AG04449 (cell line): ENCODE results near the gene CDIP1.

Experiments
- CTCF ChIA-PET: fragments of 350-600 bp; formaldehyde crosslinking; extraction: SDS; loops from one replicate; lab custom pipeline; 2021; ENCODE audit warnings: antibody characterized with exemption; lab: Yijun Ruan, JAX
- POLR2A ChIA-PET: fragments of 400-600, 350-600 bp; formaldehyde crosslinking; extraction: SDS; loops from one replicate; lab custom pipeline; 2020; ENCODE audit warnings: antibody characterized with exemption, inconsistent platforms; lab: Yijun Ruan, JAX
- DNase-seq: peaks from one replicate; pipeline ENCODE4 v3.0.0-alpha.2; 2010; ENCODE audit warnings: low read depth, low spot score
- H3K4me3 ChIP-seq: 2 replicates; pipeline ENCODE4 v1.5.1; 2011; ENCODE audit warnings: low read depth, mild to moderate bottlenecking, control low read depth, low read length
- TF ChIP-seq, protein P1 (sequence below): IDR thresholded peaks from one replicate; pipeline ENCODE4 v1.5.1; 2011; ENCODE audit warnings: mild to moderate bottlenecking, moderate library complexity, low read length, control low read depth, inconsistent platforms; ENCODE audit not compliant: insufficient read depth; ENCODE audit errors: missing control alignments

The CDIP1 gene

DNA sequence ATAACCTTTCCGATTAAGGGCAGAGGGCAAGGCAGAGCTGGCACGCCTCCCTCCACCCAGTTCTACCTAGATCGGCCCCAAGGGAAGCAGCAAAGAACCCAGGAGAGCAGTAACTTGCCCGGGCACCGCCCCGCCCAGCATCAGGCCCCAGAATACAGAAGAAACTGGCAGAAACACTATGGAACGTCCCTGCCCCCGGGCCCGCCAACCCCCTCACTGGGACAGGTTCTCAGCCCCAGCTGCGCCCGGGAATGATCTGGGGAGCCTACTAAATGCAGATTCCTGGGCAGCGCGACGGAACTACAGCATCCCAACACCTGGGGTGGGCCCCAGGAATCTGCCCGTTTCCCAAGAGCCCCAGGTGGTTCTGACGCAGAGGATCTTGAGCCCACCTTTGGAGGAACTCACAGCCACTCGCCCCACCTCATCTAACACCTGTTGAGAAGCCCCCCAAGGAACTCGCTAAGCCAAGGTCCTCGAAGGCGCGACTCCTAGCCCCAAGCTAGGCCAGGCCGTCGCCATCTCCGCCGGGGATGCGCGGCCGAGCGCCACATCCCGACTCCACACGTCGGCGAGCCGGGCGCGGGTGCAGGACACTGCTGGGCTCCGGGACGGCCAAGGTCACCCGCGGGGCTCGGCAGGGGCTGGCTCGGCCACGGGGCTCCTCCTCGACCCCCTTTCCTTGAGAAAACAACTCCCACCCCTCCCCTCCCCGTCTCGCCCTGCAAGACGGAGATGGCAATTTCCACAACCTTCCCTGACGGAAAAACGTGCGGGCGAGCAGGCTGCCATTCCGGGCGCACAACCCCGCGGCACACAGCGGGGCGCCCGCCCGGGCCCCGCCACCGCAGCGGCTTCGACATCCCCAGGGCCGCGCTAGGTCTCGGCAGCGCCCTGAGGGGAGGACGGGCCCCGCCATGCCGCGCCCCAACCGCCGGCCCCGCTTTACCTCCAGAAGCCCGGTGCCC lies 913 bp downstream of the CDIP1 start:
- peak overlapping the region; percentile 82 for H3K4me3 ChIP-seq
- CTCF ChIA-PET: interaction anchor here (1.6 to 5.7 kb wide), 6 partner anchors 10 to 87 kb away, joined by 3 to 44 read pairs (median 8); partner anchors contain the start of gene MGRN1
- POLR2A ChIA-PET: no interaction called here
- no peak for DNase-seq
- TF ChIP-seq, protein P1, sequence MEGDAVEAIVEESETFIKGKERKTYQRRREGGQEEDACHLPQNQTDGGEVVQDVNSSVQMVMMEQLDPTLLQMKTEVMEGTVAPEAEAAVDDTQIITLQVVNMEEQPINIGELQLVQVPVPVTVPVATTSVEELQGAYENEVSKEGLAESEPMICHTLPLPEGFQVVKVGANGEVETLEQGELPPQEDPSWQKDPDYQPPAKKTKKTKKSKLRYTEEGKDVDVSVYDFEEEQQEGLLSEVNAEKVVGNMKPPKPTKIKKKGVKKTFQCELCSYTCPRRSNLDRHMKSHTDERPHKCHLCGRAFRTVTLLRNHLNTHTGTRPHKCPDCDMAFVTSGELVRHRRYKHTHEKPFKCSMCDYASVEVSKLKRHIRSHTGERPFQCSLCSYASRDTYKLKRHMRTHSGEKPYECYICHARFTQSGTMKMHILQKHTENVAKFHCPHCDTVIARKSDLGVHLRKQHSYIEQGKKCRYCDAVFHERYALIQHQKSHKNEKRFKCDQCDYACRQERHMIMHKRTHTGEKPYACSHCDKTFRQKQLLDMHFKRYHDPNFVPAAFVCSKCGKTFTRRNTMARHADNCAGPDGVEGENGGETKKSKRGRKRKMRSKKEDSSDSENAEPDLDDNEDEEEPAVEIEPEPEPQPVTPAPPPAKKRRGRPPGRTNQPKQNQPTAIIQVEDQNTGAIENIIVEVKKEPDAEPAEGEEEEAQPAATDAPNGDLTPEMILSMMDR: no peak

- ChIA-PET CTCF (interaction anchor here (0.7 to 5.7 kb wide), 8 partner anchors 11 to 88 kb away, joined by 3 to 44 read pairs (median 6); partner anchors contain the start of genes C16orf96 and MGRN1), POLR2A (no interaction called here)
- H3K4me3 ChIP-seq: no peak overlapping the region
- TF ChIP-seq, protein P1: no peak
- DNase-seq: no peak
Measured at GRCh38 chr16:4536391-4537106, 2.0 kb downstream of the CDIP1 start.

- CTCF ChIA-PET: interaction anchor here (0.7 to 5.7 kb wide), 9 partner anchors 10 to 89 kb away, joined by 3 to 44 read pairs (median 5); partner anchors contain the start of genes C16orf96 and MGRN1
- POLR2A ChIA-PET: no interaction called here
- TF ChIP-seq, protein P1: no peak
- DNase-seq: no peak
- no peak overlapping the region for H3K4me3 ChIP-seq
Measured at GRCh38 chr16:4535627-4536108, 2.9 kb downstream of the CDIP1 start.

DNA sequence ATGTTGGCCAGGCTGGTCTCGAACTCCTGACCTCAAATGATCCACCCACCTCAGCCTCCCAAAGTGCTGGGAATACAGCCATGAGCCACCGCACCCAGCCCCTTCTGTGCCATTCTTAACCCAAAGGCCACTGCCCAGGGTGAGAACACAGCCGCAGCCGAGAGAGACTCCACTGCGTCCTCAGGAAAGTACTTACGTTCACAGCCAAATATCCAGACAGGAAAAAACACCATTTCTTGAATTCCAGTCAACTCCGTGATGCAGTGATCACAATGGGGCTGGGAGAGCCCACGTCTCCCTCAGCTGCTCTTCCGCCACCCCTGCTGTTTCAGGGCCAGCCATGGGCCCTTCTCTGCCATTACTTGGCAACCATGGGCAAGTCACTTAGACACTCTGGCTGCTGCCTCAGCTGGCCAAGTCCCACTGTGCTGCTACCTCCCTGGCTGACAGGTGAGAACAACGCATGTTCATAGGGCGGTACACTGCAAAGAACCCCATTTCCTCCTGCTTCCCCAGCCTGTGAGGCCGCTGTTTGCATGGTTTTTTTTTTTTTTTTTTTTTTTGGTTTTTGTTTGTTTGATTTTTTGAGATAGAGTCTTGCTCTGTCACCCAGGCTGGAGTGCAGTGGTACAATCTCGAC lies 4.3 kb downstream of the CDIP1 start:
- CTCF ChIA-PET: interaction anchor here (1.1 to 5.7 kb wide), 3 partner anchors 16 to 27 kb away, joined by 3 to 44 read pairs (median 4); no protein-coding TSS in a partner anchor
- POLR2A ChIA-PET: no interaction called here
- no peak for DNase-seq
- TF ChIP-seq, protein P1: no peak
- no peak overlapping the region for H3K4me3 ChIP-seq

DNA sequence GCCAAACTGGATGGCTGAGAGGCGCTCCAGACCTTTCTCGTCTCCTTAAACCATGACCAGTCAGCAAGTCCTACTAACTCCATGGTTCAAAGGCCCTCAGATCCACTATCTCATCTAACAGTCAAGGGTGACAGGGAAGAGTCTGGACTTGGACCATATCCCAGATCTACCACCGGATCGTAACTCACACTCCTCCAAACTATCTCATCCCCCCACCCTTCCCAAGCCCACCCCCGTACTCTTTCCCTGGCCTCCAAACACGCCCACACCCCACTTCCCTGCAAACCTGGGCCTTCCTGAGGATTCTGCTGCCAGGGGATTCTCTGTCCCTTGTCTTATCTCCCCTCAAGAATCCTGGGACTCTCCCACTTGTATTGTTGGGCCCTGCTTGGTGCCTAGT lies 5.1 kb downstream of the CDIP1 start:
- TF ChIP-seq, protein P1: no peak
- ChIA-PET POLR2A (no interaction called here), CTCF (interaction anchor here (1.2 to 1.5 kb wide), 2 partner anchors 15 to 28 kb away, joined by 4 to 6 read pairs; no protein-coding TSS in a partner anchor)
- DNase-seq: no peak
- no peak overlapping the region for H3K4me3 ChIP-seq
